Endothelial cell of umbilical vein (primary cell): ENCODE measurements around the gene RDX.

ENCODE experiments used
- CTCF ChIP-seq, 2 donors: IDR thresholded peaks; 1 replicate in 1 of 2; 2 replicates in 1 of 2; pipeline ENCODE4 v1.5.1; 2011; ENCODE audit warnings: low read length in 2 of 2, mild to moderate bottlenecking in 2 of 2, moderate library complexity in 2 of 2, control low read depth in 1 of 2, inconsistent platforms in 1 of 2, low read depth in 1 of 2; ENCODE audit not compliant: insufficient read depth in 1 of 2; ENCODE audit errors: extremely low read depth in 1 of 2
- EZH2 ChIP-seq: IDR thresholded peaks from 2 replicates; pipeline ENCODE4 v1.6.1; 2012; ENCODE audit warnings: borderline replicate concordance, low read depth, mild to moderate bottlenecking, moderate library complexity, low read length, inconsistent platforms; ENCODE audit not compliant: severe bottlenecking
- JUN ChIP-seq: IDR thresholded peaks from 2 replicates; pipeline ENCODE4 v1.6.1; 2011; ENCODE audit warnings: borderline replicate concordance, low read depth; ENCODE audit not compliant: insufficient read length, insufficient read depth
- POLR2A ChIP-seq: IDR thresholded peaks from 2 replicates; pipeline ENCODE4 v1.6.1; 2012; ENCODE audit warnings: low read depth, mild to moderate bottlenecking, control low read depth, low read length

DNA sequence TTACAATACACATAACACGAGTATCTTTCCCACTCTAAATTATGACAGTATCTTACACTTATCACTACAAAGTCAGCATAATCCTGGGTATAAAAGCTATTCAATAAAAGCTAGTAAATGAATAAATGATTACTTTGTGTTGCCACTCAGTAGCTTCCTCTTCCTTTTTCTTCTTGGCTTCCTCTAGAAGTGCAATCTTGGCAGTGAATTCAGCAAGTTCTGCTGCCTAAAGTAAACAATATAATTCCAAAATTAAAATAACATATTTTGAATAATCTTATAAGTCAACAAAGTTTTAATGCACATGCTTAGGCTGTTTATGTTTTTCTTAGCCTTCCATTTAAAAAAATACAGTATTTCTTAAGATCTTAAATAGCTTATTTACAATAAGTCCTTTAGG is 60.4 kb downstream of the RDX start:
- no peak for TF ChIP-seq POLR2A
- TF ChIP-seq EZH2: no peak
- no peak for TF ChIP-seq JUN
- no peak for TF ChIP-seq CTCF (IDR thresholded peaks at IDR 0.05; ENCODE audit: extremely low read depth in 1 of 2, insufficient read depth in 1 of 2, low read depth in 1 of 2, low read length in 2 of 2)
